ENCODE results near the gene KPTN. TPM values are rescaled to one million over a fixed set of nuclear protein-coding genes. Genes with fewer than 3 reads are reported as not detected.

Gene KPTN
- 8.0 and 8.7 TPM in 2 replicates for total RNA-seq

DNA sequence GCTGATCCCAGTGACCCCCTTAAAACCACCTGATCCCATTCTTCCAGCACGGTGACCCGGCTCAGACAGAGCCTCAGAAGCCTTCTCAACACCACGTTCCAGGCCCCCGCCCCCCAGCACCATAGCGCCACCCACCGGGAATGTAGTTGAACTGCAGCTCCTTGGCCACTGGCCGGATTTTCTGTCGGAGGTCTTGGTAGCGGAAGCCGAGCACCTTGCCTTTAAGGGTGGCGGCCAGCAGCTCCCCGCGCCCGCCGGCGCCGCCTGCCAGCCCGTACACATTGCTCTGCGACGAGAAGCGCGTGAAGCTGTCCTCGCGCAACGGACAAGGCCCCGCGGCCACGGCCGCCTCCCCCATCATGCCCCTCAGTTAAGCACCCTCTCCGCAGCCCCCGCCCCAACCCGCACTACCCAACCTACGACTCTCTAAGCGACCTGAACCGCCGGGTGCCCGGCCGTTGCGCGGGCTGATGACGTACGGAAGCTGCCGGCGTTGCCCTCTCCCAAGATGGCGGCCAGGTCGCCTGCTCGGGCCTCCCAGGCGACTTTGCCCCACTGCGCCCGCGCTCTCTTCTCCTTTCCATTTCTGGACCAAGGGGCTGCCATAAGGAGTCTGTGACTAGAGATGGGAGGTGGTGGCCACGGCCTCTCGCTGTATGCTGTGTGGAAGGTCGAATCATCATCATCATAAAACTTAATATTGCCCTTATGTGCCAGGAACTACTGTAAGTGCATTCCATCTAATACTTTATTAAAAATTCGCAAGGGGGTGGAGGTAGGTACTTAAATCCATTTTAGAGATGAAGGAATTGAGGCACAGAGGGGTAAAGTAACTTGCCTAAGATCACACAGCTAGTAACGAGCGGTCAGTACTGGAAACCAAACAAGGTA lies at the start of gene KPTN:
KPTN (minus strand) TSS at position 420 of the 891 bp plus-strand sequence; CDS start at position 361, 59 bp downstream.
- ATAC-seq (ENCODE audit: low read depth) (peak; percentile 87), DNase-seq (peak; percentile 85)
- H3K9me3 Mint-ChIP-seq: no peaks in the 10 kb centered on the region
- POLR2A ChIA-PET: interaction anchor here (0.5 to 2.0 kb wide), 19 partner anchors 12 to 1362 kb away, joined by 3 to 16 read pairs (median 5); partner anchors contain the start of genes CCDC9, INAFM1, NAPA and NOP53
- H3K4me1 Mint-ChIP-seq: peaks cover 42% of the 10 kb centered on the region
- H3K27me3 Mint-ChIP-seq: no peaks in the 10 kb centered on the region
- peaks cover 14% of the 10 kb centered on the region for H3K36me3 Mint-ChIP-seq (ENCODE audit: low read depth)
- peak within 1 kb of the TSS; percentile 98 for H3K4me3 Mint-ChIP-seq
- CTCF ChIA-PET: interaction anchor here (0.8 to 1.8 kb wide), 5 partner anchors 8 to 624 kb away, joined by 3 to 12 read pairs (median 3); partner anchors contain the start of genes DHX34 and NAPA
- TF ChIP-seq, protein P1, sequence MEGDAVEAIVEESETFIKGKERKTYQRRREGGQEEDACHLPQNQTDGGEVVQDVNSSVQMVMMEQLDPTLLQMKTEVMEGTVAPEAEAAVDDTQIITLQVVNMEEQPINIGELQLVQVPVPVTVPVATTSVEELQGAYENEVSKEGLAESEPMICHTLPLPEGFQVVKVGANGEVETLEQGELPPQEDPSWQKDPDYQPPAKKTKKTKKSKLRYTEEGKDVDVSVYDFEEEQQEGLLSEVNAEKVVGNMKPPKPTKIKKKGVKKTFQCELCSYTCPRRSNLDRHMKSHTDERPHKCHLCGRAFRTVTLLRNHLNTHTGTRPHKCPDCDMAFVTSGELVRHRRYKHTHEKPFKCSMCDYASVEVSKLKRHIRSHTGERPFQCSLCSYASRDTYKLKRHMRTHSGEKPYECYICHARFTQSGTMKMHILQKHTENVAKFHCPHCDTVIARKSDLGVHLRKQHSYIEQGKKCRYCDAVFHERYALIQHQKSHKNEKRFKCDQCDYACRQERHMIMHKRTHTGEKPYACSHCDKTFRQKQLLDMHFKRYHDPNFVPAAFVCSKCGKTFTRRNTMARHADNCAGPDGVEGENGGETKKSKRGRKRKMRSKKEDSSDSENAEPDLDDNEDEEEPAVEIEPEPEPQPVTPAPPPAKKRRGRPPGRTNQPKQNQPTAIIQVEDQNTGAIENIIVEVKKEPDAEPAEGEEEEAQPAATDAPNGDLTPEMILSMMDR (IDR thresholded peaks at IDR 0.05): no peak
- intact Hi-C loops (cut with micrococcal nuclease): loop anchor here (1.0 to 5.0 kb wide), 7 partner anchors 31 to 261 kb away; partner anchors contain the start of genes NAPA and NOP53
- H3K27ac Mint-ChIP-seq: peak within 1 kb of the TSS; percentile 99

DNA sequence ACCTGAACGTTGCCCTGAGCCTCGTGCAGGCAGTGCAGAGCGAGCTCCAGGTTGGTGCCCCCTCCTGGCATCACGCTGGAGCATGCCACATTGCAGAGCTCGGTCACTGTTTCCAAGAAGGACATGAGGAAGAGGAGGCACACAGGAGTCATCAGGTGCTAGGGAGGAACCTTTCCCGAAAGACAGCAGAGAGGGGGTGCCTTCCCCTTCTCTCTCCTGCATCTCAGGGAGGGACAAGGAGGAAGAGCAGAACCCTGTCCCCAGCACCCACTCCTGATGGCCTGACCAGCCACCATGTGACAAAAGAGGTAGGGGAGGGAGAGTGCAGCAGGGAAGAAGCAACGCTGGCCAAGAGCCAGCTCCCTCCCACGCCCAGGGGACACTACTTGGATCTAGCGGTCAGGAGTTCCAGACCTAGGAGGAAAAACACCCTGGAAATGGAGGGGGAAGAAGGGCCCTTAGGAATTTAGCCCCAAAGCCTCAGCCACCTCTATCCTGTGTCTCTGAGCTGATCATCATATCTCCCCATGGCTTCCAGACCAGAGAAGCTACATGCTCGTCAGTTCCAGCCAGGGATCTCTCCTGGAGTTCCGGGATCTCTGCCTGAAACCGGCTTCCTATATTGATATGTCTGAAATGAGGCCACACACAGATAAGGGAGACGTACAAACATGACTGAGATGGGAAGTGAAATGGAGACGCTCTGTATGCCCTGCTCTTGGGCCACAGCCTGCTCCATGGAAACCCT lies 47.8 kb upstream of the KPTN start:
- H3K9me3 Mint-ChIP-seq: peaks cover 4% of the 10 kb centered on the region
- DNase-seq (no peak), ATAC-seq (ENCODE audit: low read depth) (no peak)
- peaks cover 23% of the 10 kb centered on the region for H3K27me3 Mint-ChIP-seq
- intact Hi-C loops (cut with micrococcal nuclease): no loop called here
- TF ChIP-seq, protein P1 (IDR thresholded peaks at IDR 0.05): no peak
- no peaks in the 10 kb centered on the region for H3K36me3 Mint-ChIP-seq (ENCODE audit: low read depth)
- ChIA-PET POLR2A (no interaction called here), CTCF (interaction anchor here (1.2 kb wide), 1 partner anchor 29 kb away, joined by 3 read pairs; no protein-coding TSS in a partner anchor)
- H3K4me1 Mint-ChIP-seq: no peaks in the 10 kb centered on the region
- no peak overlapping the region for H3K27ac Mint-ChIP-seq
- no peak overlapping the region for H3K4me3 Mint-ChIP-seq

DNA sequence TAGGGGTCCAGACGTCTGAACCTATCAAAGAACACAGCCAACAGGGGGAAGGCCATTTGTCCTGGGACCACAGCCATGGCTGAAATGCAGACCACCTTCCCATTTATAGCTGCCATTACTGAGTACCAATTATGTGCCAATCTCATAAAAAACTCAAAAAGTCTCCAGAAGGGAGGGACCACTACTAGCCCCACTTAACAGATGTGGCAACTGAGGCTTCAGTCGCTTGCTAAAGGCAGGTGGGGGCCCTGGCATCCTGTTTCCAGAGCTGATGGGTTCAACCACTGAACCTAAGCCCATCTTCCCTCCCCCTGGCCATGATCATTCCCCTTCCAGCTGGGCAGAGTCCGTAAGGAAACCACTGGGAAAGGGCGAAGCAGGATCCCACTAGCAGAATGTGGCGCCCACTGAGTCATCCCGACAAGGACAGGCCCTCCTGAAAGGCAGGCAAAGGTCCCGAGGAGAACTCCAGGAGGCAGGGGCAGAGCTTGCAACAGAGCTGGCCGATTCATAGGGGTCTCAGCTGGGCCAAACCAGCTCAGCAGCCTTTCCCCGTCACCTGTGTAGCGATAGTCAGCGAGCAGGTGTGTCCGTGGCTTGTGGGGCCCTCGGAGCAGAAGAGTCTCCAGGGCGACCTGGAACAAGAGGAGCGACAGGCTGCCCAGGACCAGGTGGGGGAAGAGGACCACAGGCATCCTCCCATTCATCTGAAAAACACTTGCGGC lies 45.2 kb upstream of the KPTN start:
- no peaks in the 10 kb centered on the region for H3K4me1 Mint-ChIP-seq
- intact Hi-C loops (cut with micrococcal nuclease): no loop called here
- H3K27me3 Mint-ChIP-seq: peaks cover 31% of the 10 kb centered on the region
- no peak overlapping the region for H3K4me3 Mint-ChIP-seq
- ChIA-PET CTCF (no interaction called here), POLR2A (no interaction called here)
- H3K36me3 Mint-ChIP-seq (ENCODE audit: low read depth): no peaks in the 10 kb centered on the region
- peaks cover 4% of the 10 kb centered on the region for H3K9me3 Mint-ChIP-seq
- H3K27ac Mint-ChIP-seq: no peak overlapping the region
- no peak for DNase-seq
- no peak for ATAC-seq (ENCODE audit: low read depth)
- TF ChIP-seq, protein P1 (IDR thresholded peaks at IDR 0.05): no peak

DNA sequence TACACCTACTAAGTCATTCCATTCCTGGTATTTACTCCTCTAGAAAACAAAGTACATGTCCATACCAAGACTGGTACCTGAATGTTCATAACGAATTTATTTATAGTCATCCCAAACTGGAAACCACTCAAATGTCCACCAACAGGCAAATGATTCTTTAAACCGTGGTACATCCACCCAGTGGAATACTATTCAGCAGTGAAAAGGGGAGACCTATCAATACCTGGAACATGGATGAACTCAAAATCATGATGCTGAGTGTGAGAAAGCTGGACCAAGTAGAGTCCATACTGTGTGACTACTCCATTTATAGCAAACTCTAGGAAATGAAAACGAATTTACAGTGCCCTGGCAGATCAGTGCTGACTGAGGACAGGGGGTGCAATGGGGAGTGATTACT lies 42.8 kb upstream of the KPTN start:
- H3K36me3 Mint-ChIP-seq (ENCODE audit: low read depth): no peaks in the 10 kb centered on the region
- DNase-seq (no peak), ATAC-seq (ENCODE audit: low read depth) (no peak)
- no peak overlapping the region for H3K4me3 Mint-ChIP-seq
- POLR2A ChIA-PET: no interaction called here
- CTCF ChIA-PET: no interaction called here
- H3K4me1 Mint-ChIP-seq: peaks cover 5% of the 10 kb centered on the region
- H3K27me3 Mint-ChIP-seq: peaks cover 33% of the 10 kb centered on the region
- H3K27ac Mint-ChIP-seq: no peak overlapping the region
- intact Hi-C loops (cut with micrococcal nuclease): no loop called here
- H3K9me3 Mint-ChIP-seq: peaks cover 4% of the 10 kb centered on the region
- TF ChIP-seq, protein P1 (IDR thresholded peaks at IDR 0.05): no peak

All from activated B cell treated with CpG ODN at 0.5 μM for 24 hours (primary cell).